Occipital lobe (tissue), 2 donors: Measurements from ENCODE around the gene MYO6. TPM values are rescaled to one million over a fixed set of nuclear protein-coding genes. Genes with fewer than 3 reads are reported as not detected.

Experiments
- DNase-seq: peaks from one replicate; lab custom pipeline; 2025; lab: John Stamatoyannopoulos, UW
- total RNA-seq: library from RNA; depleted of rRNA; stranded (reverse); fragments of >200 nt; gene quantifications from one replicate; pipeline ENCODE4 v1.2.3, GENCODE V29; 2014

Gene MYO6
- total RNA-seq, 1 donor from 2014 or later = 15.8 TPM

DNA sequence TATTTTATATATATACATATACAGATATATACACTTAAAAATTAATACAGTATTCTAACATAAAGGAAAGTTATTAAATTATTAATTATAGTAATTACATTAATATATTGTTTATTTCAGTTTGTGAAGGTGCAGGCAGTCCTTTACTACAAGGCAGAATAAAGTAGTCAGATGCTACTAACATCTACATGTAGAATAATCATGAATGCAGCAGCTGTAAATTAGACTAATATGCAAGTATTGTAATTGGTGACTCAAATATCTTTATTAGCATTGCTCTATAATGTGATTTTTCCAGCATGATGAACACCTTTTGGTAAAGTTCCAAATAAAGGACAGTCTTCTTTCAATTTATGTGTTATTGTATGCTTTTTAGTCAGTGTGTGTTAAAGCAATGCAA is 17.3 kb downstream of the MYO6 start:
- no peak for DNase-seq

DNA sequence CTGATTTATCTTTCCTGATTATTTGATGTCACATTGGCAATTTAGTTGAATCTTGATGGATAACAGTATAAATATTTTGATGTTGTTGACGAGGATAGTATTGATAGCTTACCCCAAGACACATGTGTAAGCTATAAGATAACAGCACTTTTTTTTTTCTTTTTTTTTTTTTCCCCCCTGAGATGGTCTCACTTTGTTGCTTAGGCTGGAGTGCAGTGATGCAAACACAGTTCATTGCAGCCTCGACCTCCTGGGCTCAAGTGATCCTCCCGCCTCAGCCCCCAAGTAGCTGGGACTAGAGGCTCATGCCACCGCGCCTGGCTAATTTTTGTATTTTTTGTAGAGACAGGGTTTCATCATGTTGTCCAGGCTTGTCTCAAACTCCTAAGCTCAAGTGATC is 21.8 kb downstream of the MYO6 start:
- no peak for DNase-seq

DNA sequence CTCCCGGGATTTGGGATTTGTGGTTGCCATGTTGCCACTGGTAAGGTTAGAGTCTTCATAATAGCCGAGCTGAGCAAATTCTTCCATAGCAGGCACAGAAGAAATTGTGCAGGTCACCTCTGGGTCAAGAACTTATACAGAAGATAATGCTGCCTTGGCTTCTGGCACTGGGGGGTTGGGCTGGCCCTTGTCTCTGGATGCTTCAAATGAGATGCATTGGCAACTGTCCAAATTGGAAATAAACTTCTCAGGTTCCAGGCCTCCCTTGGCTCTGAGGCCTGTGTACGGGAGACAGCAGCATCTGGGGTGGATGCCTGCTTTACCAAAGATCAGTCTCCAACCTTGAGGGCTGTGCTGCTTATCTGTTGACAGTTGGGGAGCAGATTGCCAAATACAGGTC is 26.2 kb downstream of the MYO6 start:
- DNase-seq = no peak

DNA sequence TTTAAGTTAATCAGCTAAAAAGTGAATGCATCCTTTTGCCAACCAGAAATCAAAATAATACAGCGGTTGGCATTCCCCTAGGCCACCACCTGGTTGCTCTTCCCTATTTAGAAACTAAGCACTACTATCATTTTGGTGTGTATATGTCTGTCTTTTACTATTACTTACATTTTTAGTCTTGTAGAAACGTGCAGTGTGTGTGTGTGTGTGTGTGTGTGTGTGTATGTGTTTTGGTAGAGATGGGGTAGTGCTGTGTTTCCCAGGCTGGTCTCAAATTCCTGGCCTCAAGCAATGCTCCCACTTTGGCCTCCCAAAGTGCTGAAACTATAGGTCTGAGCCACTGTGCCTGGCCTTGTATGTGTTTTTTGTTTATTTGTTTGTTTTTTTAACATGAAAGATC is 27.4 kb downstream of the MYO6 start:
- no peak for DNase-seq

DNA sequence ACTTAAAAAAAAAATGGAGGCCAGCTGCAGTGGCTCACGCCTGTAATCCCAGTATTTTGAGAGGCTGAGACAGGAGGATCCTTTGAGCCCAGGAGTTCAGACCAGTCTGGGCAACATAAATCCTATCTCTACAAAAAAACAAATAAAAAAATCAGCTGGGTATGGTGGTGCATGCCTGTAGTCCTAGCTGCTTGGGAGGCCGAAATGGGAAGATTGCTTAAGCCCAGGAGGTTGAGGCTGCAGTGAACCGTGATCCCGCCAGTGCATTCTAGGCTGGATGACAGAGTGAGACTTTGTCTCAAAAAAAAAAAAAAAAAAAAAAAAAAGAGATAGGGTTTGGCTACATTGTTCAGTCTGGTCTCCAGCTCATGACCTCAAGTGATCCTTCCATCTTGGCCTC is 29.7 kb downstream of the MYO6 start:
- no peak for DNase-seq

DNA sequence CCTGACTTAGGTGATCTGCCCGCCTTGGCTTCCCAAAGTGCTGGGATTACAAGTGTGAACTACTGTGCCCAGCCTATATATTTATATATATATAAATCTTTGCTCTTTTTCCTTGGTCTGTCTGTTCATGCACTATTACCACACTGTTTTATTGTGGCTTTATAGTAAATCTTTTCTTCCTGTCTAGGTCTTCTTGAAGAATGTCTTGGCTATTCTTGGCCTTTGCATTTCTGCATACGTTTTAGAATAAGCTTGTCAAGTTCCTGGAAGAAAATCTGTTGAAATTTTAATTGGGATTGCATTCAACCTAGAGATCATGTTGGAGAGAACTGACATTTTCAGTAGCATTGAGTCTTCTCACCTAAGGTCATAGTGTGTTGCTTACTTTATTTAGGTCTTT is 37.1 kb downstream of the MYO6 start:
- DNase-seq = no peak

DNA sequence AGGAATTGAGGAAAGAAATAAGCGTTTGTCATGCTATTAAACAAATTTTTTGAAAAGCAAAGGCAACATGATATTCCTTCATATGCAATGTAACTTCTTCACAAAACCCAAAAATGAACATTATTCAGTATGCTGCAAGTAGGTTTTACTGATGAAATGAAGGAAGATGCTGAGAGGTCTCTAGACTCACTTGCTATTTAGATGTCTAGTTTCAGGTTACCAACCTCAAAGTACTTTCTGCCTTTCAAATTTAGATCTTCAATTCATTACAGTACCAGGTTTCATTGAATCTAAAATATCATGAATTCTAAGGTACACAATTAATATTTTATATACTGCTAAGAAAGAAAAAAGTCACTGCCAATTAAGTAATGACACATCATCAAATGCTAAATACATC is 39.9 kb downstream of the MYO6 start:
- no peak for DNase-seq

DNA sequence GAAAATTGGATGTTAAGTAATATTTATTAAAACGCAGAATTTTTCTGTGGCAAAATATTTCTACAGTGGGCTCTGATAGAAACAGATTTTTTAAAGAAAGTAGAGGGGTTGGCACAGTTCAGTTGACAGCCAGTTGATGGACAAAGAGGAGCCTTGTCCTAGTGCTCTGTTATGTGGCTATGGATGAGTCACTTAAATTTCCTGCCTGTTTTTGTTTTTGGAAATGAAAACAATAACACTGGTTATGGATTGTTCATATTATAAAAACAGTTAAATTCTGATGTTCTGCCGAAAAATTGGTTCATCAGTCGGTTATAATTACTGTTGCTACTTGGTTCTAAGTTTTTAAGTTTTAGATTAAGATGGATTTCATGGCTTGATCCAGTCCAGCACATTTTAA is 42.8 kb downstream of the MYO6 start:
- DNase-seq = no peak

DNA sequence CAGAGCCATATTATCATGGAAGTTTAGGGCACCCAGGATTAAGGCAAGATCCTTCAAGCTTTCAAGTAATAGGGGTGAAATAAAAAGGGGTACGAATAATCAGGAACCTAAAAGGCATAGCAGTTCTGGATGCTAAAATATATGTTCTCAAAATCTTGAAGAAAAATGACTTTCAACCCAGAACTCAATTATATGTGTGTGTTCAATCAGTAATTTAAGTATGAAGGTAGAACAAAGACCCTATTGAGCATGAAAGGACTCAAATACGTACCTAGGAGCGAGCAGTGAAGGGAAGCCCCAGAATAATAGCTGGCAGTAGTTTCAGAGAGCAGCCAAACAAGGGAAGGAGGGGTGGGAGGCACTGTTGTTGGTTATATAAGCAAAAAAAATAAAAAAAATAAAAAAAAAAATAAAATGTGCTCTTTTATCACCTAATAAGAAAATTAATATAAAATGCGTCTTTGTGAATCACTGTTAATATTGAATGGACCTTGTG is 45.4 kb downstream of the MYO6 start:
- no peak for DNase-seq

DNA sequence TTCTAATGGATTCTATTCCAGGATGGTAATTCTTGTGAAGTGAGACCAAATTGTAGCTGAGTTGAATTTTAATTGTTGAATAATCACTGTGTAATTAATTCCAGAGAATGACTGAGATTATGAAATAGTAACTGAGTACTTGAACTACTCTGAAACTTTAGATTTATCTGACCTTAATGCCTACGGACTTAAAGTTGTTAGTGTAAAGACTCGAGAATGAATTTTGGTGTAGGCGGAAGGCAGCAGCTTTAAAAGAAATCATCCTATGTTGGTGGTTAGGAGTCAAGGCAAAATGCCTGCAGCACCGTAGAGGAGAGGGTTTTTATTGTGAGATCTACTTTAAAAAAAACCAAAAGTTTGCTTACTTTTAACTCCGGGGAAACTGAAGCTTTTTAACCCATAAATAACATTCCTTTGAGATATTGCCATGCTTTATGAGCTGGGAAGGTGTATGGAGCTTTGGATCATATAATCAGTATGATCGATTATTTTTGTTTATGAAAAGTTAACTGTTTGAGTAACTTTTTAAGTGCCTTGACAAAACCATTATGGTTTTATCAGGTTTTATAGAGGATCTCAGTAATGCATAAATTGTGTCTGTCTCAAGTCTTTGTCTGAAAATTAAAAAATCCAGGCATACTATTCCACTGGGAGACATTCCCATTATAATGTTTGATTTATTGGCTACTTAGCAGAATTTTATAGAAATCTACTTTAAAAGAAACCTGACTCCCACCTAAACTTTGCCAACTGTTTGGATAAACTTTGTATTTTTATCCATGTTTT is 46.1 kb downstream of the MYO6 start:
- DNase-seq = no peak

DNA sequence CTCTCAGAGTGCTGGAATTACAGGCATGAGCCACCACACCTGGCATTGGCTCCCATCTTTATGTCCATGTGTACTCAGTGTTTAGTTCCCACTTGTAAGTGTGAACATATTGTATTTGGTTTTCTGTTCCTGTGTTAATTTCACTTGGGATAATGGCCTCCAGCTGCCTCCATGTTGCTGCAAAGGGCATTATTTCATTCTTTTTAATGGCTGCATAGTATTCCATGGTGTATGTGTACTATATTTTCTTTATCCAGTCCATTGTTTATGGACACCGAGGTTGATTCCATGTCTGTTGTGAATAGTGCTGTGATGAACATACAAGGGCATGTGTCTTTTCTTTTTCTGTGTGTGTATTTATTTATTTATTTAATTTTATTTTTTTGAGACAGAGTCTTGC is 47.7 kb downstream of the MYO6 start:
- DNase-seq = no peak

DNA sequence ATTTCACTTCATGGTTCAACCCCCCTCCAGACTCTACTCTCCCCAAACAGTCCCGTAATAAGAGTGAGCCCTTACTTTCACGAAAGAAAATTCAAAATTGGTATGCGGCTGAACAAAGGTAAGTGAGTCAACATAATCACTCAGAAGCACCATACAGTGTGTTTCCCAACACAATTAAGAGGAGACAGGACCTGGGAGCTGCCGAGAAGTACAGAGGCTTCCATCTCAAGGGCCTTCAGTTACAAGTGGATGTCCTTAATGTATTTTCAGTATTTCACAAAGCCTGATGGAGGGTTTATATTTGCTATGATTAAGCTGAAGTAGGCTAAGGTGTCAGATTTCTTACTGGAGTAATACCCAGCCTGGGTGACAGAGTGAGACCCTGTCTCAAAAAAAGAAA is 51.1 kb downstream of the MYO6 start:
- no peak for DNase-seq

DNA sequence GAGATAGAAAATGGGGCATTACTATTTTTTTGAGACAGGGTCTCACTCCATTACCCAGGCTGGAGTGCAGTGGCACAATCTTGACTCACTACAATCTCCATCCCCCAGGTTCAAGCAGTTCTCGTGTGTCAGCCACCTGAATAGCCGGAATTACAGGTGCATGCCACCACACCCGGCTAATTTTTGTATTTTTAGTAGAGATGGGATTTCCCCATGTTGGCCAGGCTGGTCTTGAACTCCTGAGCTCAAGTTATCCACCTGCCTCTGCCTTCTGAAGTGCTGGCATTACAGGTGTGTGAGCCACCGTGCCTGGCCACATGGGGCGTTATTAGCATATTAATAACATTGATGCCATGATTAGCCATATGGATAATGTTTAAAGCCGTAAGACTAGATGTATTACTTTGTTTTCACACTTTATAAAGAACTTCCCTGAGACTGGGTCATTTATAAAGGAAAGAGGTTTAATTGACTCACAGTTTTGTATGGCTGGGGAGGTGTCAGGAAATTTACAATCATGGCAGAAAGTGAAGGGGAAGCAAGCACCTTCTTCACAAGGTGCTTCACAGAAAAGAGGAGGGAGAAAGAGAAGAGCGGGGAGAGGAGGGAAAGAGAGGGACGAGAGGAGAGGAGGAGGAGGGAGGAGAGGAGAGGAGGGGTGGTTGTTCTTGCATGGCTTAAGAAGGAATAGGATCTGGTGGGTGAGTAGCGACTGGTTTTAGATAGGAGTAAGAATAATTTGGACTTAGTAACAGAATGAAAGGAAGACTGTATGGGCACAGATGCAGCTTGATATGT is 51.9 kb downstream of the MYO6 start:
- DNase-seq = no peak

DNA sequence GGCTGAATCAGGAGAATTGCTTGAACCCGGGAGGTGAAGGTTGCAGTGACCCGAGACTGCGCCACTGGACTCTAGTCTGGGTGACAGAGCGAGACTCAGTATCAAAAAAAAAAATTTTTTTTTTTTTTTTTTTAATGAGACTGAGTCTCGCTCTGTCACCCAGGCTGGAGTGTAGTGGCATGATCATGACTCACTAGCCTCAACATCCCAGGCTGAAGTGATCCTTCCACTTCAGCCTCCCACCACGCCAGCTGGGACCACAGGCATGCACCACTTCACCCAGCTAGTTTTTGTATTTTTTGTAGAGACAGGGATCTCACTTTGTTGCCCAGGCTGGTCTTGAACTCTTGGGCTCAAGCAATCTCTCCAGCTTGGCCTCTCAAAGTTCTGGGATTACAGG is 53.3 kb downstream of the MYO6 start:
- DNase-seq = no peak

DNA sequence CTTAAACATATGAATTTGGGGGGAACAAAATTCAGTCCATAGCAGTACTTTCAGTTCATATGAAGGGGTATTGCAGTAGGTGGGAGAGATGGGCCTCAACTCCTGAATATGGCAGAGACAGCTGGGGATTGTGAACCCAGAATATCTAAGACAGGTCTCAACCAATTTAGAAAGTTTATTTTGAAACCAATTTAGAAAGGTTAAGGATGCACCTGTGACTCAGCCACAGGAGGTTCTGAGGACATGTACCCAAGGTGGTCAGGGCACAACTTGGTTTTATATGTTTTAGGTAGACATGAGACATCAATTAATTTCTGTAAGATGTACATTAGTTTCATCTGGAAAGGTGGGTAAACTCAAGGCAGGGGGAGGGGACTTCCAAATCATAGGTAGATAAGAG is 59.5 kb downstream of the MYO6 start:
- no peak for DNase-seq

DNA sequence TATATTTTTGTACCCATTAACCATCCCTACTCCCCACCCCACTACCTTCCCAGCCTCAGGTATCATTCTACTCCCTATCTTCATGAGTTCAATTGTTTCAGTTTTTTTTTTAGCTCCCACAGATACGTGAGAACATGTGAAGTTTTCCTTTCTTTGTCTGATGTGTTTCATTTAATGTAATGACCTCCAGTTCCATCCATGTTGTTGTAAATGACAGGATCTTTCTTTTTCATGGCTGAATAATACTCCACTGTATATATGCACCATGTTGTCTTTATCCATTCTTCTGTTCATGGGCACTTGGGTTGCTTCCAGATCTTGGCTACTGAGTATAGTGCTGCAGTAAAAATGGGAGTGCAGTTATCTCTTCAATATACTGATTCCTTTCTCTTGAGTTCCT is 63.5 kb downstream of the MYO6 start:
- no peak for DNase-seq

DNA sequence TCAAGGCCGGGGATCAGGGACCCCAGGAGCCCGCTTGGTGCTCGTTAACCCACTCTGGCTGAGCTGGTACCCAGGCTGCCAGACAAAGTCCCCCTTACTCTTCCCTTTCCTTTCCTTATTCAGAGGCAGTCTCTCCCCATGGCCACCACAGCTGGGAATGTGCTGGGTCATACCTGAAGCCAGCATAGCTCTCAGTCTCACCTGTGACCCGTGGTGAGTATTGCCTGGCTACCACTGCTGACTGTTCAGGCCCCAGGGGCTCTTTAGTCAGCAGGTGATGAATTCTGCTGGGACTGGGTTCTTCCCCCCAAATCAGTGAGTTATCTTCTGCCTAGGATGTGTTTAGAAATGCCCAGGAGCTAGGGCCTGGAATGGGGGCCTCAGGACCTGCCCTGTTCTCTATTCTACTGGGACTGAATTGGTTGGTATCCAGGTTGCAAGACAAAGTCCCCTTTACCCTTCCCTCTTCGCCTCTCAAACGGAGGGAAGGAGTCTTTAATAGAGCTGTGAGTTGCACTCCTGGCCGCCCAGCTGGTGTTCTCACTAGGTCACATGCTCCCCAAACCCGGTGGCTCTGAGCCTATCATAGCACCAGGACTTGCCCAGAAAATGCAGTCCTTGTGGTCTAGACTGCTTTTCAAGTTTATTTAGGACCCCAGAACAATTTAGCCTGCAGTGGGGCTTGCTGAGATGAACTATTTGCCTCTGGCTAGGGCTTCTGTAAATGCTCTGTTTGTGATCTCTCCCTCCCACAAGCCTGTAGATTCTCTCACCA is 64.6 kb downstream of the MYO6 start:
- DNase-seq = no peak

DNA sequence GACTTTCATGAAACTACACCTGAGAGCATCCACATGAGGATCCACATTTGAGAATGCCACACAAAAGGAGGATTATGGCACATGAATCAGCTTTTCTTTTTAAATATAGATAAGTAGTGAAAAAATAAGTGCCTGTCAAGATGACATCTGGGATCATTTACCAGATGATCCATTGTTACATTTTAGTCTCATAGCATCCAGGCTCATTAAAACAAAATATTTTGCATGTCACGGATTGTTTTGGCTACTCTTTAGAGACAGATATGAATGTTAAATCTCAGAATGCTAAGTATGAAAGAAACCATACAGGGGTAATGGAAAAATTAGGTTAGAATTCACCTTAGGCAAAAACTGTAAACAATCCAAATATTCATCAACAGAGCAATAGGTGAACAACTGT is 66.7 kb downstream of the MYO6 start:
- no peak for DNase-seq

DNA sequence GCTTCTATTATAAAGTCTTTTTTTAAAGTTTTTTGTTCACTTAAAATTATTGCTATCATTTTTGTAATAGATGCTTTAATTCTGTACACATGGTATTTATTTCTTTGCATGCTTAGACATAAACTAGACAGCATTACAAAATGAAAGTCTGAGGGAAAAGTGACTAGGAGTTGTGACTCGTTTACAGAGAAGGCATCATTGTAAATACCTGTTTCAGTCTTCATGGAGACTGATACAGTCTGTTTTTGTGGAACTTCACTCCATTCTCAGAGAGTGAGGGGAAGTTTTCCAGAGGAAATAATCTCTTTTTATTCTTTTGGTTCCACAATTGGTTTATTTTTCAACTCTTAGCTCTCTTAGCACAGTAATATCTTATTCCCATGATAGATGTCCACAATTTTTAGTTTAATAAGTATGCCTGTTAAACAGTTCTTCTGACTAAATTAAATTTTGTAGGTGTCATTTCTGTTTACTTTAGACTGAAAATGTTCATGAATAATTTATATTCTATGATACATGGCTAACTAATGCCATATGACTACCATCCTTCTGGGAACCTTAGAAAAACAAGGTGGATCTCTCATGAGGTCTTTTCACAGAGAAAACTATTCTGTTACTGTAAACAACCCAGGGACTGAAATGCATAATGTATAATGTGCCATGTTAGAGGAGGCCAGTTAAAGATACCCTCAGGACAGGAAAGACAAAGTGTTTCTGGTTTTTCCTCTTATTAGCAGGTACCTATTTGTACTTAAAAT is 69.2 kb downstream of the MYO6 start:
- no peak for DNase-seq

DNA sequence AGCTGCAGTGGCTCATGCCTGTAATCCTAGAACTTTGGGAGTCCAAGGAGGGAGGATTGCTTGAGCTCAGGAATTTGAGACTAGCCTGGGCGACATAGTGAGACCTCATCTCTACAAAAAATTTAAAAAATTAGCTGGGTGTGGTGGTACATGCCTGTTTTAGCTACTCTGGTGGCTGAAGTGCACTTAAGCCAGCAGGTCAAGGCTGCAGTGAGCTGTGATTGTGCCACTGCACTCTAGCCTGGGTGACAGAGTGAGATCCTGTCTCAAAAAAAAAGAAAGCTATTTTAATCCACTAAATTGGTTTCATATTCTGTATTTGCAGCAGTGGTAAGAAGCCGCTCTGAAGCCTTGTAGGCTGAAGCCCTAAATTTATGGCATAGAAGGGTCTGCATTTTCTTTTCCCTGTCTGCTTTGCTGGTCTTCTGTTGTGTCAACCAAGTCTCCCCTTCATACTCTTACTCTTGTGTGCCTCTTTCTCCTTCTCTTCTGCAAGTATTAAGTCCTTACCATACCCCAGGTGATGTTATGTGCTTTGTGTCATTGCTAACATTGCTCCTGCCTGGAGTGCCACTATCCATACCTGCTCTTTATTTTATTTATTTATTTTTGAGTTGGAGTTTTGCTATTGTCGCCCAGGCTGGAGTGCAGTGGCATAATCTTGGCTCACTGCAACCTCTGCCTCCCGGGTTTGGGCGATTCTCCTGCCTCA is 70.9 kb downstream of the MYO6 start:
- no peak for DNase-seq

DNA sequence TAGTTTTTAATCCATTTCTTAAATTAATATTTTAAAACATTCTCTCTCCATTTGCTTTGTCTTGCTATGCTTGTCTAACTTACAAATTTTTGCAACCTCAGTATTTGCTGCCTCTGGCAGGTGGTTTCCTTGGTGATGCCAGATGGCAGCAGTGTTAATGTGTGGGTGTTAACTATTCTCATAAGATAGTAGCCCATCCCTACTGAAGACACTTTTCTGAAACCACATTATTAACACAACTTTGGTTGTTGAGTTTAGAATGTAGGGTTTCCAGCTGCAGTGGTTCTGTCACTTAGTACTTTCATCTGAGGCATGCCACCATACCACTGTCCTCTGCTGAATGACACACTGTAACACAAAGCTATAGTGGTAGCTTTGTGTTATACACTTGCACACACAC is 75.1 kb downstream of the MYO6 start:
- DNase-seq = no peak
